Mucosa of descending colon (tissue), 3 donors: Measurements from ENCODE around the gene AFDN. TPM values are rescaled to one million over a fixed set of nuclear protein-coding genes. Genes with fewer than 3 reads are reported as not detected.

ENCODE experiments used
- ATAC-seq: fragments of 200-7000 bp; cut with Tn5 transposase; one replicate; pipeline ENCODE4 v1.9.1; 2020; ENCODE audit warnings: mild to moderate bottlenecking, moderate library complexity
- DNase-seq, 3 donors: peaks; one replicate each; pipeline ENCODE4 v3.0.0-alpha.2; 2020
- H3K36me3 ChIP-seq: fragments of 200-600 bp; one replicate; pipeline ENCODE4 v1.8.0; 2021; ENCODE audit warnings: low read depth, mild to moderate bottlenecking
- H3K4me1 ChIP-seq: fragments of 200-600 bp; one replicate; pipeline ENCODE4 v1.8.0; 2021; ENCODE audit warnings: low read depth, mild to moderate bottlenecking
- H3K4me3 ChIP-seq: fragments of 200-600 bp; one replicate; pipeline ENCODE4 v1.8.0; 2021; ENCODE audit warnings: mild to moderate bottlenecking
- H3K9me3 ChIP-seq: fragments of 200-600 bp; one replicate; pipeline ENCODE4 v1.8.0; 2021; ENCODE audit warnings: mild to moderate bottlenecking
- intact Hi-C, 2 donors: fragments of 100-400 bp; cut with DNase I in 1 of 2; cut with micrococcal nuclease in 1 of 2; formaldehyde crosslinking; loops; one replicate each; pipeline versions ENCODE4 v1.11.0 to v1.11.1; 2022; cut with DNase I, micrococcal nuclease
- total RNA-seq, 3 donors: library from RNA; stranded (reverse); fragmentation: NEBNext Ultra II Directional in 2 of 3; extraction: Animal tissue kit (Norgen Biotek cat#: 25700) in 2 of 3; gene quantifications; one replicate each; pipeline versions ENCODE4 v1.2.1 to v1.2.4, GENCODE V29; 2021 to 2023
- TF ChIP-seq, protein P1 (sequence below): fragments of 200-600 bp; IDR thresholded peaks from one replicate; pipeline ENCODE4 v1.8.0; 2022; ENCODE audit warnings: antibody characterized with exemption, mild to moderate bottlenecking
- donor health status: DM: no; HTN: no; CAD: no; lungs with moderate emphysema.
- donor health status: DM: no; HTN: no; CAD: no.
- donor health status: DM: no; HTN: yes; CAD: no.

Gene AFDN
- total RNA-seq, 3 donors from 2014 or later = 168 to 231 (median 208) TPM

DNA sequence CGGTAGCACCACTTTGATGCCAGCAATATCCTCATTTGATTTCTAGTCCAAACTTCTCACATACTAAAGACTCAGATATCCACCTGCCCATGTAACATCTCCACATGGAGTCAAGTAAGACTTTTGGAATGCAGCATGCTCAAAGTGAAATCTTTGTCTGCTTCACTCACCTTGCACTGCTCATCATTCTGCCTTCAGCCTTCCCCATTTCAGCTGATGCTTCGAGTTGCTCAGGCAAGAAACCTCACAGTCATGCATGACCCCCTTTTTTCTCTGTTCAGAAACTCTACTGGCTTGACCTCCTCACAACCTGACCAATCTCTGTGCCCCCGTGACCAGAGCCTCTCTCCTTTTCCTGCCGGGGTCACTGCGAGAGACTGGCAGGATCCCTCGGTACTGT lies 129.8 kb downstream of the AFDN start:
- DNase-seq (no peak), ATAC-seq (no peak)
- H3K4me1 ChIP-seq = peaks cover 3% of the 10 kb centered on the region
- no peak overlapping the region for H3K4me3 ChIP-seq
- H3K36me3 ChIP-seq = peaks cover 3% of the 10 kb centered on the region
- TF ChIP-seq, protein P1, sequence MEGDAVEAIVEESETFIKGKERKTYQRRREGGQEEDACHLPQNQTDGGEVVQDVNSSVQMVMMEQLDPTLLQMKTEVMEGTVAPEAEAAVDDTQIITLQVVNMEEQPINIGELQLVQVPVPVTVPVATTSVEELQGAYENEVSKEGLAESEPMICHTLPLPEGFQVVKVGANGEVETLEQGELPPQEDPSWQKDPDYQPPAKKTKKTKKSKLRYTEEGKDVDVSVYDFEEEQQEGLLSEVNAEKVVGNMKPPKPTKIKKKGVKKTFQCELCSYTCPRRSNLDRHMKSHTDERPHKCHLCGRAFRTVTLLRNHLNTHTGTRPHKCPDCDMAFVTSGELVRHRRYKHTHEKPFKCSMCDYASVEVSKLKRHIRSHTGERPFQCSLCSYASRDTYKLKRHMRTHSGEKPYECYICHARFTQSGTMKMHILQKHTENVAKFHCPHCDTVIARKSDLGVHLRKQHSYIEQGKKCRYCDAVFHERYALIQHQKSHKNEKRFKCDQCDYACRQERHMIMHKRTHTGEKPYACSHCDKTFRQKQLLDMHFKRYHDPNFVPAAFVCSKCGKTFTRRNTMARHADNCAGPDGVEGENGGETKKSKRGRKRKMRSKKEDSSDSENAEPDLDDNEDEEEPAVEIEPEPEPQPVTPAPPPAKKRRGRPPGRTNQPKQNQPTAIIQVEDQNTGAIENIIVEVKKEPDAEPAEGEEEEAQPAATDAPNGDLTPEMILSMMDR = no peak
- H3K9me3 ChIP-seq = no peaks in the 10 kb centered on the region
- intact Hi-C loops = no loop called here

DNA sequence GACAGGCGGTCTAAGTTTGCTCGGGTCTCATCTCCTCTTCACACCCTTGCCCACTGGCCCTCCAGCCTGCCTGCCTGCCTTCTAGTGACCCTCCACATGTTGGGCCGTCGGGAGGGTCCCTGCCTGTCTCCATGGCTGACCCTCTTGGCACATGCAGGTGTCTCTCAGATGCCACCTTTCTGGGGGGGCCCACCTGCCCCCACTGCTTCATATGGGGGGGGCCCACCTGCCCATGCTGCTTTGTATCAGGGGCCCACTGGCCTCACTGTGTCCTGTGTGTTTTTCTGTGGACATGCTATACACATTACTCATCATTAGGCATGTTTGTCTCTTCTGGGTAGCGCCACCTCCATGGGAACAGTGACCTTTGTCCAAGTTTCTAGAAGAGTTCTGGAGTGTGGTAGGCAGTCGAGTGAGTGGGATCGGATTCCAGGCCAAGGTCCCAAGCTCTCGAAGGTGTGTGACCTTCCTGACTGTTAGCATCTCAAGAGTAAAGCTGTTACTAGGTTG lies 130.3 kb downstream of the AFDN start:
- peaks cover 3% of the 10 kb centered on the region for H3K4me1 ChIP-seq
- intact Hi-C loops = no loop called here
- H3K9me3 ChIP-seq = no peaks in the 10 kb centered on the region
- no peak for DNase-seq
- peak; percentile 60 for ATAC-seq
- no peaks in the 10 kb centered on the region for H3K36me3 ChIP-seq
- no peak overlapping the region for H3K4me3 ChIP-seq
- TF ChIP-seq, protein P1 = no peak

DNA sequence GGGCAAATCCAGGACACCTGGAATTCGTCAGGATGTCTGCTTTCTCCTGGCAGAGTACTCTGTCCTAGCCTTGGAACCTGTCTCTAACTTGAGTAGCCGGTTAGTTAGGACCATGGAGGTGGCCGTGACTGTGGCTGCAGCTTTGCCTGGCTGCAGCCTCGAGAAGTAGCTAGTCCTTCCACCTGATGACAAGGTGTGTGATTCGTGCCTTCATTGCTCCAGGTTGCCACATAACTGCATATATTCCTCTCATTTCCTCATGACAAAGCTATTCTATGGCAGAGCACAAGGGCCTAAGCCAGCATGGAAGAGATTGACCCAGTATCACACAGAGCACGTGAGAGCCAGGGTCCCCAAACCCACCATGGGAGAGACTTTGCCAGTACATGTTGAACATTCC lies 130.9 kb downstream of the AFDN start:
- Histone ChIP-seq H3K4me1 (peaks cover 3% of the 10 kb centered on the region), H3K9me3 (no peaks in the 10 kb centered on the region), H3K36me3 (no peaks in the 10 kb centered on the region), H3K4me3 (no peak overlapping the region)
- TF ChIP-seq, protein P1 = no peak
- intact Hi-C loops = no loop called here
- DNase-seq = no peak
- peak; percentile 62 for ATAC-seq

- intact Hi-C loops = no loop called here
Measured at GRCh38 chr6:167960579-167960978, 133.9 kb downstream of the AFDN start.

DNA sequence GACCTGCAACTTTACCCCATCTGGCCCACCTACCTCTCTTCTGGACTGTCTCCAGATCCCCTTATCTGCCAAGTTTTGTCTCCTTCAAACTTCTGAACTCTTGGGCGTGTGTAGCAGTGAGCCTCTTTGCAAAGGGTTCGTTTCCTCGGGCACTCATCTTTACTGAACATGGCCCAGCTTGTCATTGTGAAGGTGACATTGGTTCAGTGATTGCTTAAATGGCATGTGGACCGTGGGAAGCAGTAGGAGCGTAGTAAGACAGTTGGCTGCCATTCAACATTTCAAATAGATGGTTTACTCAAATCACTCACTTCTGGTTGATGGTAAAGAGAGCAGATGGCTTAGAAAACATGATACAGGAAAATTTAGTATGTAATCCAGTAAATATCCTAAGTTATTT lies 136.0 kb downstream of the AFDN start:
- no peaks in the 10 kb centered on the region for H3K36me3 ChIP-seq
- peaks cover 11% of the 10 kb centered on the region for H3K4me1 ChIP-seq
- no peaks in the 10 kb centered on the region for H3K9me3 ChIP-seq
- intact Hi-C loops = no loop called here
- DNase-seq (no peak), ATAC-seq (no peak)
- TF ChIP-seq, protein P1 = no peak
- H3K4me3 ChIP-seq = no peak overlapping the region

More at GRCh38 chr6:167960579-167960978, 133.9 kb downstream of the AFDN start:
- Histone ChIP-seq H3K9me3 (no peaks in the 10 kb centered on the region), H3K4me3 (no peak overlapping the region), H3K4me1 (peaks cover 5% of the 10 kb centered on the region), H3K36me3 (no peaks in the 10 kb centered on the region)
- TF ChIP-seq, protein P1 = no peak
- DNase-seq (no peak), ATAC-seq (no peak)

- ATAC-seq = no peak
- TF ChIP-seq, protein P1 = no peak
- Histone ChIP-seq H3K4me1 (peaks cover 11% of the 10 kb centered on the region), H3K9me3 (no peaks in the 10 kb centered on the region), H3K36me3 (no peaks in the 10 kb centered on the region), H3K4me3 (no peak overlapping the region)
- DNase-seq = no peak
- intact Hi-C loops = no loop called here
Measured at GRCh38 chr6:167963589-167964057, 136.9 kb downstream of the AFDN start.
